BLaER1 treated with 17β-estradiol and CSF1 and Interleukin-3, amounts not matched to agents 10 nM and 100 nM (cell line): ENCODE measurements around the gene DENR.
A peak's percentile ranks its signal among the peaks of the same experiment; 100 is the strongest.
"Not testable (repeated sequence)": the region's sequence is repeated elsewhere in the genome, so short reads cannot be mapped to it uniquely, and the experiment has no call there.

Experiments
- H3K27ac ChIP-seq, 11 experiments: shearing (Covaris generic); formaldehyde crosslinking; 2 replicates each; pipeline ENCODE4 v1.8.1; 2022
- H3K27me3 ChIP-seq, 11 experiments: shearing (Covaris generic); formaldehyde crosslinking; 2 replicates each; pipeline ENCODE4 v1.8.1; 2022
- H3K36me3 ChIP-seq, 11 experiments: shearing (Covaris generic); formaldehyde crosslinking; 2 replicates each; pipeline ENCODE4 v1.8.1; 2022
- H3K4me1 ChIP-seq, 10 experiments: shearing (Covaris generic); formaldehyde crosslinking; 2 replicates each; pipeline ENCODE4 v1.8.1; 2022
- H3K4me2 ChIP-seq, 11 experiments: shearing (Covaris generic); formaldehyde crosslinking; 2 replicates each; pipeline ENCODE4 v1.8.1; 2022
- H3K4me3 ChIP-seq, 10 experiments: shearing (Covaris generic); formaldehyde crosslinking; 2 replicates each; pipeline ENCODE4 v1.8.1; 2022
- H3K9ac ChIP-seq, 11 experiments: shearing (Covaris generic); formaldehyde crosslinking; 2 replicates each; pipeline ENCODE4 v1.8.1; 2022
- H3K9me3 ChIP-seq, 11 experiments: shearing (Covaris generic); formaldehyde crosslinking; replicated peaks in 1 of 11; 2 replicates each; pipeline ENCODE4 v1.8.1; 2022
- H4K20me1 ChIP-seq, 11 experiments: shearing (Covaris generic); formaldehyde crosslinking; 2 replicates each; pipeline ENCODE4 v1.8.1; 2022
- Cebpa-rat ChIP-seq, 11 experiments: shearing (Covaris generic); IDR thresholded peaks; 2 replicates each; pipeline ENCODE4 v1.8.1; 2022

The DENR gene, protein sequence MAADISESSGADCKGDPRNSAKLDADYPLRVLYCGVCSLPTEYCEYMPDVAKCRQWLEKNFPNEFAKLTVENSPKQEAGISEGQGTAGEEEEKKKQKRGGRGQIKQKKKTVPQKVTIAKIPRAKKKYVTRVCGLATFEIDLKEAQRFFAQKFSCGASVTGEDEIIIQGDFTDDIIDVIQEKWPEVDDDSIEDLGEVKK

DNA sequence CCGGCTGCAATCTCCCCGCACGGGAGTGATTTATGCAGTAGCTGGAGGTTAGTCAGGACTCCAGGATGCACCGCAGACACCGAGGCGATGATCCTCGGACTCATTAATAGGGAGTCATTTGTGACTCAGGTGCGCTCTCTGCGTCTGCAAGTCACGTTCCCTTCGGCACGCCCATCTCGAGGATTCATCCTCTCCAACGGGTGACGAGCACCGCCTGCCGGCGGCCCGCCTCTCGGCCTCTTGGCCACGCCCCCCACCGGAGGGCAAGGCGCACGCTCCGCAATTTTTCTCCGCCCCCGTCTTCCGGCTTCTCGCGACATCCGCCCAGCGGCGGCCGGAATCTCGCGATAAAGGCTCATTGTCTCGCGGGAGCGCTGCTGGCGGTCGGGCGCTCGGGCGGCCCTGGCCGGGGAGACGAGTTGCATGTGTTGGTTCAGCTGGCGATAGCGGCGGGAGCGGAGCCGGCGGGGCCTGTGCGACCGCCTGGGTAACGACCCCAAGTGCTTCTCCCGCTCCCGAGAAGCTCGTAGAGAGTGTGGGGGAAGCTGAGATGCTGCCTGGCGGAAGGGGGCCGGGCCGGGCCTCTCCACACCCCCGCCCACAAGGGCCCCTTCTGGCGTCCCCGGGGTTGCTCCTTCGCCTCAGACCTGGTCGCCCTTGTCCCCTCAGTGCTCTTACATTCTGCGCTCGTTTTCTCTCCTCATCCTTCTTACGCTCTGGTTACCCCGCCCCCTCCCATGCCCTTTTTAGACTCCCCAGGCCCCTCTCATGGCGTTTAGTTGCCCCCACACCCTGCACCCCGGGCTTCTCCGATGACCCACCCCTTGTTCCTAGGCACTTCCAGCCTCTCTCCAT is at the start of gene DENR:
Gene DENR (plus strand): TSS at position 361 of the 855 bp plus-strand sequence. CDS start 878 bp downstream, outside the sequence.
- peaks cover 40 to 42% (median 41%) of the 10 kb centered on the region in 11 experiments for H3K36me3 ChIP-seq
- H3K9ac ChIP-seq, result peak within 1 kb of the TSS; percentile 93 to 99 (median 98)
- TF ChIP-seq Cebpa-rat (IDR thresholded peaks at IDR 0.05), result no peak
- H3K4me2 ChIP-seq, result peak within 1 kb of the TSS; percentile 86 to 99 (median 95)
- no peaks in the 10 kb centered on the region for H3K27me3 ChIP-seq
- H4K20me1 ChIP-seq, result peaks cover 0 to 44% (median 19%) of the 10 kb centered on the region in 11 experiments; a peak in 18 of 22 replicates
- H3K9me3 ChIP-seq, result no peaks in the 10 kb centered on the region
- peaks cover 17 to 76% (median 24%) of the 10 kb centered on the region in 10 experiments for H3K4me1 ChIP-seq
- peak within 1 kb of the TSS; percentile 87 to 99 (median 98) for H3K27ac ChIP-seq
- H3K4me3 ChIP-seq, result peak within 1 kb of the TSS; percentile 75 to 93 (median 89)

GRCh38 chr12:122702890-122703611 is 49.6 kb upstream of the DENR start, which contains the start of gene HCAR2:
Gene HCAR2 (minus strand): TSS chr12:122703357. CDS start chr12:122703283, 74 bp downstream.
- H3K36me3 ChIP-seq, H4K20me1 ChIP-seq, H3K27me3 ChIP-seq, H3K9me3 ChIP-seq: not testable (repeated sequence)
- peaks cover 0 to 49% (median 8%) of the 10 kb centered on the region in 10 experiments; a peak in 10 of 20 replicates for H3K4me1 ChIP-seq
- H3K9ac ChIP-seq, result peak within 1 kb of the TSS in 4 of 11 experiments; percentile 18 to 72 (median 37); a peak in 6 of 22 replicates
- TF ChIP-seq Cebpa-rat (IDR thresholded peaks at IDR 0.05), result peak in 5 of 11 experiments; percentile 23 to 59 (median 36); a peak in 6 of 22 replicates
- peak within 1 kb of the TSS in 7 of 11 experiments; percentile 18 to 72 (median 60); a peak in 11 of 22 replicates for H3K27ac ChIP-seq
- H3K4me2 ChIP-seq, result peak within 1 kb of the TSS in 6 of 11 experiments; percentile 13 to 82 (median 56); a peak in 11 of 22 replicates
- H3K4me3 ChIP-seq, result peak within 1 kb of the TSS in 4 of 10 experiments; percentile 40 to 54 (median 48); a peak in 7 of 20 replicates

DNA sequence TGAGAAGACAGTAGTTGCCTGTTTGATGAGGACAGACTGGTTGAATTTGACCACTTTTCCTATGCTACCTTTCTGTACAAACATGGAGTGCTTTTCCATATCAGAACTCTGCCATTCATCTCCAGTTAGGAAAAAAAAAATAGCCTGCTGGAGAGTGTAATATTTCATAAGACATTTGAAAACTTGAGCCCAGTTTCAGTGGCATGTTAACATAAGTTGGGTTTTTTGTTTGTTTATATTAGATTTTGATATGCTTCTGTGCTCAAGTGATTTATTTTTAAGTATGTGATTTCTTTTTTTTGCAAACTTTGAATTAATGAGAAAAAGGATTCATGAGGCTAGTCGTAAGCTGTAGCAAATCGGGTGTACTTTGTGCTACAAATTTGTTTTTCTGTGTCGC is 48.8 kb upstream of the DENR start:
- not testable (repeated sequence) for H4K20me1 ChIP-seq, H3K9me3 ChIP-seq, H3K27me3 ChIP-seq, H3K4me3 ChIP-seq, H3K36me3 ChIP-seq
- H3K4me2 ChIP-seq, result peak overlapping the region in 4 of 11 experiments; percentile 44 to 82 (median 74); a peak in 6 of 22 replicates
- H3K4me1 ChIP-seq, result peaks cover 0 to 41% (median 7%) of the 10 kb centered on the region in 10 experiments; a peak in 9 of 20 replicates
- H3K9ac ChIP-seq, result peak overlapping the region in 2 of 11 experiments; percentile 18 to 26; a peak in 2 of 22 replicates
- peak overlapping the region in 5 of 11 experiments; percentile 32 to 72 (median 60); a peak in 8 of 22 replicates for H3K27ac ChIP-seq

- not testable (repeated sequence) for H3K4me2 ChIP-seq, H3K9me3 ChIP-seq, H3K9ac ChIP-seq, H3K4me3 ChIP-seq, H3K27ac ChIP-seq, H3K36me3 ChIP-seq, H4K20me1 ChIP-seq, H3K27me3 ChIP-seq
- H3K4me1 ChIP-seq, result peaks cover 0 to 22% (median 4%) of the 10 kb centered on the region in 10 experiments; a peak in 9 of 20 replicates
Observed at GRCh38 chr12:122709287-122709686, 43.3 kb upstream of the DENR start.

DNA sequence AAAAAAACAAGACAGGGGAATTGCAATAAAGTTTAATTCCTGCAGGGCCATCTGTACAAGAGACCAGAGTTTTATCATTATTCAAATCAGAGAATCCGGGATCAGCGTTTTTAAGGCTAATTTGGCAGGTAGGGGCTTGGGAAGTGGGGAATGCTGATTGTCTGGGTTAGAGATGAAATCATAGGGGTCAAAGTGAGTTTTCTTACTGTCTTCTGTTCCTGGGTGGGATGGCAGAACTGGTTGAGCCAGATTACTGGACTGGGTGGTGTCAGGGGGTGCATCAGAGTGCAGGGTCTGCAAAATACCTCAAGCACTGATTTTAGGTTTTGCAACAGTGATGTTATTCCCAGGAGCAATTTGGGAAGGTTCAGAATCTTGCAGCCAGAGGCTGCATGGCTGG is 42.3 kb upstream of the DENR start:
- peak overlapping the region in 2 of 11 experiments; percentile 60 to 73; a peak in 2 of 22 replicates for H3K4me2 ChIP-seq
- not testable (repeated sequence) for H3K9ac ChIP-seq, H3K27ac ChIP-seq, H3K9me3 ChIP-seq, H4K20me1 ChIP-seq, H3K36me3 ChIP-seq, H3K27me3 ChIP-seq, H3K4me3 ChIP-seq
- H3K4me1 ChIP-seq, result peaks cover 0 to 22% (median 4%) of the 10 kb centered on the region in 10 experiments; a peak in 9 of 20 replicates

DNA sequence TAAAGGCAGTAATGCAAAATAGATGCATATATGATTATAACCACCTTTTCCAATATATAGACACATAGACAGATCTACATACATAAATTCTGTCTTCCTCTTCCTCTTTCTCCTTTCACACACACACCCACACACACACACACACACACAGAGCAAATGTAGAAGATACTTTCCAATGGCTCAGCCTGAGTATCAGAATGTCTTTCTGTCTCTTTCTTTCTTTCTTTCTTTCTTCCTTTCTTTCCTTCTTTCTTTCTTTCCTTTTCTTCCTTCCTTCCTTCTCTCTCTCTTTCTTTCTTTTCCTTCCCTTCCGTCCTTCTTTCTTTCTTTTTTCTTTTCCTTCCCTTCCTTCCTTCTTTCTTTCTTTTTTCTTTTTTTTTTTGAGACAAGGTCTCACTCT is 41.4 kb upstream of the DENR start:
- H3K9ac ChIP-seq, result peak overlapping the region in 2 of 11 experiments; percentile 15 to 59; a peak in 2 of 22 replicates
- peaks cover 0 to 26% (median 5%) of the 10 kb centered on the region in 10 experiments; a peak in 9 of 20 replicates for H3K4me1 ChIP-seq
- not testable (repeated sequence) for H3K27me3 ChIP-seq, H4K20me1 ChIP-seq, H3K36me3 ChIP-seq, H3K9me3 ChIP-seq
- peak overlapping the region in 3 of 11 experiments; percentile 35 to 52 (median 51); a peak in 6 of 22 replicates for H3K27ac ChIP-seq
- peak overlapping the region in 4 of 11 experiments; percentile 7 to 73 (median 57); a peak in 6 of 22 replicates for H3K4me2 ChIP-seq
- 0 out of 20 replicates have a peak overlapping the region, but pooled peaks of 1 of the 10 experiments have one; percentile 9 for H3K4me3 ChIP-seq

GRCh38 chr12:122713491-122714188 is 39.0 kb upstream of the DENR start:
- Histone ChIP-seq H3K4me3 (peak overlapping the region in 3 of 10 experiments; percentile 51 to 61 (median 56); a peak in 6 of 20 replicates), H3K4me1 (peaks cover 0 to 45% (median 7%) of the 10 kb centered on the region in 10 experiments; a peak in 9 of 20 replicates), H3K4me2 (peak overlapping the region in 5 of 11 experiments; percentile 28 to 84 (median 61); a peak in 6 of 22 replicates), H3K9ac (peak overlapping the region in 3 of 11 experiments; percentile 58 to 74 (median 69); a peak in 3 of 22 replicates), H3K27ac (peak overlapping the region in 2 of 11 experiments; percentile 35 to 54; a peak in 2 of 22 replicates)
- not testable (repeated sequence) for H3K27me3 ChIP-seq, H4K20me1 ChIP-seq, H3K9me3 ChIP-seq, H3K36me3 ChIP-seq

DNA sequence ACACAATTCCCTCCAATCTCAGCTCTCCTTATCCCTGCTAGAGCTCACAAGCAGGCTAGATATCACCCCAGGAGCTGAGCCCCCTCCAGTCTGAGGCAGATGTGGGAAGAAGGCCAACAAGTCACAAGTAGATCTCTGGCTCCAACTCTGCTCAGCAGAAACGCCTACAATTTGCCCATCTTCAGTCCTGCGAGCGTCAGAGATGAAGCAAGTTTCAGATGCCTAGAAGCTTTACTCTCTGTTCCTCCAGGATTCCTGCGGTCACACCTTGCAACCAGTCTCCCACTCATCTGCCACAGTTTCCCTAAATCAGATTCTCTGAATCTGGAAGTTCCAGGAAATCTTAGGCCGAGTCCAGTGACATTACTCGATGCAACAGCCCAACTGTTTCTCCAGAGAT is 37.4 kb upstream of the DENR start:
- not testable (repeated sequence) for H3K36me3 ChIP-seq, H3K27me3 ChIP-seq, H4K20me1 ChIP-seq, H3K9me3 ChIP-seq
- peak overlapping the region in 3 of 10 experiments; percentile 51 to 61 (median 56); a peak in 6 of 20 replicates for H3K4me3 ChIP-seq
- peak overlapping the region in 4 of 11 experiments; percentile 37 to 84 (median 67); a peak in 8 of 22 replicates for H3K4me2 ChIP-seq
- H3K27ac ChIP-seq, result peak overlapping the region in 4 of 11 experiments; percentile 38 to 66 (median 53); a peak in 6 of 22 replicates
- peak overlapping the region in 3 of 11 experiments; percentile 58 to 74 (median 74); a peak in 5 of 22 replicates for H3K9ac ChIP-seq
- peaks cover 0 to 61% (median 15%) of the 10 kb centered on the region in 10 experiments; a peak in 15 of 20 replicates for H3K4me1 ChIP-seq
